ENCODE measurements around the gene RB1. TPM values are rescaled to one million over a fixed set of nuclear protein-coding genes. Genes with fewer than 3 reads are reported as not detected.
"Not testable (repeated sequence)": the region's sequence is repeated elsewhere in the genome, so short reads cannot be mapped to it uniquely, and the experiment has no call there.

RB1 gene
- polyA plus RNA-seq, 1 donor = 51.1 TPM

DNA sequence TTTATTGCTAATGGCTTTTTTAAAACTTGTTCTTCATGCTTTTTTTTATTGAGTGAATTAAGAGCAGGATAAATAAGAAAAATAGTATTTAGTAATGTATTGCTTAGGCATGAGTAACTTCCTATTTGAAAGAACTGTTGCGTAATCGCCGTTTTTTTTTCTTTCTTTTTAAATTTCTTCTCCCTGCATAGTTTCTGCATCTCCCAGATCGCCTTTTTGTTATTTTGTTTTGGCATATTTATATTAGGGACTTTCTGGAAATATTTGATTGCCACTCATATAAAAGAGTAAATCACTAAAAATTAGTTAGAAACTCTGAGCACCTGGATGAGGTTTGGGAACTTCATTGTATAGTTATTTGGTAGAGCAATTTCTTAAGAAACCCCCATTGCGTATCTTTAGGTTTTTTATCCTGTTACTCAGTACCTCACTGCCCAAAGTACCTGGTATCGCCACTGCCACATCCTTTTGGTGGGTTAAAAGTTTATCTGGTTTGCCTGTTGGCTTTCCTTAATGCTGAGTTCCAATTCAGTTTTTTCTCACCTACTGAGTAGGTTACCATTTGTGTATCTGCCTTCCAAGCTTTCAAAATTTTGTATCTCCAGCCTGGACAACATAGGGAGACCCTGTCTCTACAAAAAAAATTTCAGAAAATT lies 145.5 kb downstream of the RB1 start:
- no peak for DNase-seq

DNA sequence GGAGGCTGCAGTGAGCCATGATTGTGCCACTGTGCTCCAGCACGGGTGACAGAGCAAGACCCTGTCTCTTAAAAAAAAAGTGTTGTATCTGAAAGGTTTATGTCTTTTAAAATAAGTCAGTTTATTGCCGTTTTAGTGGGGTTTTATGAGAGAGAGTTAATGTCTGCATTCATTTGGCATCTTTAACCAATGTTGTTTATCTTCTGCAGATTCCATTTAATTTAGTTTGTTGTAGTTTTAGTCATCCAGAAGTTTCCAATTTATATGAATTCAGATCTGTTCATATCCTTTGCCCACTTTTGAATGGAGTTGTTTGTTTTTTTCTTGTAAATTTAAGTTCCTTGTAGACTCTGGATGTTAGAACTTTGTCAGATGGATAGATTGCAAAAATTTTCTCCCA lies 146.1 kb downstream of the RB1 start:
- no peak for DNase-seq

DNA sequence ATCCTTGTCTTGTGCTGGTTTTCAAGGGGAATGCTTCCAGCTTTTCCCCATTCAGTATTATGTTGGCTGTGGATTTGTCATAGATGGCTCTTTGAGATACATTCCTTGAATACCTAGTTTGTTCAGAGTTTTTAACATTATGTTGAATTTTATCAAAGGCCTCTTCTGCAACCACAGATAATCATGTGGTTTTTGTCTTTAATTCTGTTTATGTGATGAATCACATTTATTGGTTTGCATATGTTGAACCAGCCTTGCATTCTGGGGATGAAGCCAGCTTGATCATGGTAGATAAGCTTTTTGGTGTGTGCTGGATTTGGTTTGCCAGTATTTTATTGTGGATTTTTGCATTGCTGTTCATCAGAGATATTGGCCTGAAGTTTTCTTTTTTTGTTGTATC lies 147.6 kb downstream of the RB1 start:
- not testable (repeated sequence) for DNase-seq

DNA sequence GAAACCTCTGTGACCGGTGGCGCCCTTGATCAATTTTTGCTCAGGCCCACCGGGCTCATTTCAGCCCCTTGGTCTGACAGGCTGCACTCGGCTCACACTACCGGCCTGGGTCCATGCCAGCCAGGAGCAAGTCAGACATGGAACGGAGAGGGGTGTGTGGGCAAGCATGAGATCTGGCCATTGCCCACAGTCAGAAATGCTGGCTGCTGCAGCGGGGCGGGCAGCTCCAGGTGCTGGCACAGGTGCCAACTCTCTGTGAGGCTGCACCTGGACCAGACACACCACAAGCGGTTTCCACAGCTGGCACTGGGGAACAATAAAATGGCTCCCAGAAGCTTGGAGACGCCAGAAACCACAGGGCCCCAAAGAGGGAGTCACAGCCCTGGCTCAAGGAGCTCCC lies 153.0 kb downstream of the RB1 start:
- no peak for DNase-seq

DNA sequence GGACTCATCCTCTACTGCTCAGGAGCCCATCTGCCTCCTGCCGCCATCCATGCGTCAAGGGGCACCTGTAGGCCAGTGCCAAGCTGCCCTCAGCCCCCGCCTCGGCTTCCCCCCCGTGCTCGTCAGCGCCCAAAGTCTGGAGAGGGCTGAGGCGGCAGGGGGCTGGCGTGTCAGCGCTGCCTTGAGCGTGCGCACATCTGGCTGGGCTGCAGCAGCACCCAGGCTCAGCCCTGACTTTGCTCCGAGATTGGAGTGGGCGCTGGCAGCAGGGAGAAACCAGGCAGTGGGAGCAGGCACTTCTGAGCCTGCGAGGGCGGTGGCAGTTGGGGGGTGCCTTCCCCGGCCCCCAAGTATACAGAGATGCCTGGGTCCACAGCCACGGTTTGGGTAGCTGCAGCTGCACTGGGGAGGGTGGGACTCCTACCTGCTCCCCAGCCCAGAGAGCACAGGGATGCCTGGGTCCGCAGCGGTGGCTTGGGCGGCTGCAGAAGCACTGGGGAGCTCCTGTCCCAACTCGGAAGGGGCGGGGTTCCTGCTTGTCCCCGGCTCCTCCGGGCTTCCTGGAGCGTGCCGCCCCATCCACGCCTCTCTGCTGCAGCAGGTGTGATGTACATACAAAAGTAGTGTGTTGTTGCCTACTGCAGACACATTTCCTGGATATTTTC lies 154.2 kb downstream of the RB1 start:
- no peak for DNase-seq

DNA sequence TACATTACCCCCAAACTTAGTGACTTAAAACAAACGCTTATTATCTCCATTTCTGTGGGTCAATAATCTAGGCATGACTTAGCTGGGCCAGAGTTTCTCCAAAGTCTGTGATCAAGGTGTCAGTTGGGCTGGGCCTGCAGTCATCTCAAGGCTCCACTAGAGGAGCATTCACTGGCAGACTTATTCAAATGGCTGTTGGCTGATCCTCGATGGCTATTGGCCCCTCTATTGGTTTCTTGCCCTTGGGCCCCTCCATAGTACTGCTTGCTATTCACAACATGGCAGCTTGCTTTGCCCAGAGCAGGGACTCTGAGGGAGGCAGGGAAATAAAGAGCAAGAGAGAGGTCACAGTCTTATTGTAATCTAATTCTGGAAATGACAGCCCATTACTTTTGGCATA lies 171.7 kb downstream of the RB1 start:
- no peak for DNase-seq

DNA sequence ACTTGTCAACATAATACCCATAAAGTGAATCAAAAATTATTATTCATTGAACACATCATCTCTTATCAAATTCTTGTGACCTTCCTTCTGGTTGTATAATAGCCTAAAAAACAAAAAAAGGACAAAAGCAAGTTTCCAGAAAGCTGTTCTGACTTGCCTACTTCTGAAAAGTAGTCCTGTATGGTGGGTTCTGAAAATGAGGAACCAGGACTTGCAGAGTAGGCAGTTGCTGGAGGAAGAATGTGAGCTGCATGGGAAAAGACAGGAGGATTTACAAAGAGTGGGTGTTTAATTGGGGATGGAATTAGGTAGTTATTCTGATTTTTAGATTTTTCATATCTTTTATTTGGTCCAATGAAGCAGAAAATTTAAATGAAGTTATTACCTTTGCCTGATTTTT lies 172.7 kb downstream of the RB1 start:
- no peak for DNase-seq

DNA sequence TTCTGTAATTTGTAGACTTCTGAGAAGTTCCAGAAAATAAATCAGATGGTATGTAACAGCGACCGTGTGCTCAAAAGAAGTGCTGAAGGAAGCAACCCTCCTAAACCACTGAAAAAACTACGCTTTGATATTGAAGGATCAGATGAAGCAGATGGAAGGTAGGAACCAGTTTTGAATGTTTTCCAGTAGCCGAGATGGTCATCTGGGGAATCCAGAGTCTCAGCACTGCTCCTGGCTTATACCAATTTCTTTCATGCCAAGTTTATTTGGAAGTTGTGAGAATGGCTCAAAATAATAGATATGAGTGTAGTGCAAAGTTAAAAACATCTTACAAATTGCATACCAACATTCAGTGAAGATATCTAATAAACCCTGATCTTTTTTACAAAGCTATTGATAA lies 173.1 kb downstream of the RB1 start:
- no peak for DNase-seq

DNA sequence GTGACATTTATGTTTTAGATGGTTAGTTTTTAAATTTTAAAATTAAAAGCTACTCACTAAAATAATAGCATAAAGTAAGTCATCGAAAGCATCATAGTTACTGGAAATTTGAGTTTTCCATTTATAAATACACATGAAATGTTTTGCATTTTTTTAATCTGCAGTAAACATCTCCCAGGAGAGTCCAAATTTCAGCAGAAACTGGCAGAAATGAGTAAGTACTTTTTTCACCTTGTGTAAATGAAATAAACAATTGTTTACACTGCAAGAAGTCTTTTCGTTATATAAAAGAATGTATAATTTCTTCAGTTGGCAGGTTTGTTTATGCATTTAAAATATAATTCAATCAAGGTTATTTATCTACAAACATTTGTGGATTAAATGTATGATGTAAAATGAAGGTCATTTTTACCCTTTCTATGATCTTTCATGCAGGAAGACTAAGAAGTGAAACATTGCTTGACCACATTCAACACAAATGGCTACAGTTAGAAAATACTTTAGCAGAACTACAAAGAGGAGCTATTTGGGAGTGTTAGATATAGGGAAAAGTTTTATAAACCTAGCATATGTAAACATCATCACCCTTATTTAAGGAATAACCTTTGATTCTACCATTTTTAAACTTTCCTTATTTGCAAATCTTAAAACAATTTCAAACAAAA lies 173.8 kb downstream of the RB1 start:
- DNase-seq = no peak

DNA sequence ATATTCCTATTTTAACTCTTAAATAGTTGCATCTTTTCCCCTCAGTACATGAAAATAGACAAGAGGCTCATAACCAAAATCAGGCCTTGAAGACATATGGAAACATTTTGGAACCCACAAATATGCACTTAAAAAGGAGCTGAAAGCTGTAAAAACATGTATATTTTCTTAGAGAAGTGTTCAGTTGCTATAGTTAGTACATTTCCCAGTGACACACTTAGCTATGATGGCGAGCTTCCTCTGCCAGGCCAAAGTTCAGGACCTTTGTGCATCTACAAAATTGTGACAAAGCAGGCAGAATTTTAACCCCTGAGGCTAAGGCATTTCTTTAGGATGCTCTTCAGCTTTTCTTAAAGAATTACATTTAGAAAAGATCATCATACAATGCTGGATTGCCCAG lies 174.8 kb downstream of the RB1 start:
- DNase-seq = no peak

DNA sequence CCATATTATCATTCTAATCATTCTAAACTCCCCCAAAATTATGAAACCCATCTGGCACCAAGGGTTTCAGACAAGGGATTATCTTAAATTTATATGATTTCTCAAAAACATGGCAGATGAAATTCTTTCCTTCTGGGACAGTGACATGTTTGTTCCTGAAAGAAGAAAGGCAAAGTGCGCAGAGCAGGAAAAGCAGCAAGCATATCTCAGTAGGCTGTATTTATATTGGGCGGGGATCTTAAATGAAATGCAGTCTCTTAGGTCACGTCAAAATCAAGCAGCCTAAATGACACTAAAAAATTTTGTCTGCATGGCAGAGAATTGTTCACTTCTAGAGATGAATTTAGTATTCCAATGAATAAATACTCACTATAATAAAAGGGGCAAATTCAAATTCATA lies 180.0 kb downstream of the RB1 start:
- DNase-seq = no peak

DNA sequence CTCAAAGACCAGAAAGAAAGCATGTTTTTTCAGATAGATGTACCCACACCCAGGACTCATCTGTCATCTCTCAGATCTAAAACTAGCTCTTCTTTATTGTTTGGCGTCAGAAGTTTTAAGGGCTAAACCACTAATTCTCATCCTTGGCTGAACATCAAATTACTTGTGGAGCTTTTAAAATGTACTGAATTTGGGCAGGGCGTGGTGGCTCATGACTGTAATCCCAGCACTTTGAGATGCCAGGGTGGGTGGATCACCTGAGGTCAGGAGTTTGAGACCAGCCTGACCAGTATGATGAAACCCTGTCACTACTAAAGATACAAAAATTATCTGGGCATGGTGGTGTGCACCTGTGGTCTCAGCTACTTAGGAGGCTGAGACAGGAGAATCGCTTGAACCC lies 181.9 kb downstream of the RB1 start:
- DNase-seq = no peak

DNA sequence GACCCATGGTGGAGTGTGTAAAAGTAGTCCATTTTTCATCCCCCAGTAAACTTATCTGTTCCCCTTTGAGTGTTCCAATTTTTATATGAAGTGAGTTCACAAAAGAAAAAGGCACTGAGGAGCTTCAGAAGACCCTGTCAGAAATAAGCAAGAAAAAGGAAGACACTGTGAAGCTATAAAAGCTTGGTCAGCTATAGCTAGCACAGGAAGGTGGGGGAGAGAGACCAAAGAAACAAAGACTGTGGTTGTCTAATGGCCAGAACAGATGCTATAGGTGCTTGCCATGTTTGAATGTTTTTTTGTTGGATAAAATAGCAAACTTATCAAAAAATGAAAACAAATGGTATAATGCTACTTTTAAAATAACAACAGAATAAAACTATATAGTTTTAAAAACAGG lies 182.8 kb downstream of the RB1 start:
- DNase-seq = no peak

DNA sequence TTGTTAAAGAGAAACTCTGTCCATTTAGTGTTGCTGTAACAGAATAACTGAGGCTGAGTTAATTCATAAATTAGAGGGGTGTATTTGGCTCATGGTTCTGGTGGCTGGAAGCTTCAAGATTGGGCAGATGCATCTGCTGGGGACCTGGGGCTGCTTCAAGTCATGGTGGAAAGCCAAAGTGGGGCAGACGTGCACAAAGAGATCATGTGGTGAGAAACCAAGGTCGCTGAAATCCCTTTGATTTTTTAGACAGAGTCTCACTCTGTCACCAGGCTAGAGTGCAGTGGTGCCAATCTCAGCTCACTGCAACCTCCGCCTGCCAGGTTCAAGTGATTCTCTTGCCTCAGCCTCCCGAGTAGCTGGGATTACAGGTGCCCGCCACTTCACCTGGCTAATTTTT lies 183.3 kb downstream of the RB1 start:
- no peak for DNase-seq

DNA sequence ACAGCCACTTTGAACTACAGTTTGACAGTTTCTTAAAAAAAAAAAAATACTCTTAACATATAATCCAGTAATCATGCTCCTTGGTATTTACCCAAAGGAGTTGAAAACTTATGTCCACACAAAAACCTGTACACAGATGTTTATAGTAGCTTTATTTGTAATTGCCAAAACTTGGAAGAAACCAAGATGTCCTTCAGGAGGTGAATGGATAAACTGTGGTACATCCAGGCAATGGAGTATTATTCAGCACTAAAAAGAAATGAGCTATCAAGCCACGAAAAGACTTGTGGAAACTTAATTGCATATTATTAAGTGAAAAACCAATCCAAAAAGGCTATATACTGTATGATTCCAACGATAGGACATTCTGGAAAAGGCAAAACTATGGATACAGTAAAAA lies 184.4 kb downstream of the RB1 start:
- no peak for DNase-seq

DNA sequence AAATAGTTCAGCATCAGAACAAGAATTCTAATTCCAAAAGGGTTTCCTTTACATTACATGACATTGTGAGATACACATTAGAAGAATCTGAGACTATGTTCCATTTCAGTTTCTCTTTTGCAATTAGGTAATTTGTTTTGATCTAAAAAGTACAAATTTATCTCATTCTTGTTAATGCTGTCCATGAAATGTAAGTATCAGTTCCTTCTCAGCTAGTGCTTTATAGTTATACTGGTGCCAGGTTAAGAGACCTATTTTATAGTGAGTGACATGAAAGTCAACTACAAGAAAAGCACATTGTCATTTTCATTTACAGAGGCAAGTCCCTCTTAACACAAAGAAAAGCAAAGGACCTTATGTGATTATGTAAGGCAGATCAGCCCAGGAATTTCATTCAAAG lies 185.4 kb downstream of the RB1 start:
- no peak for DNase-seq

DNA sequence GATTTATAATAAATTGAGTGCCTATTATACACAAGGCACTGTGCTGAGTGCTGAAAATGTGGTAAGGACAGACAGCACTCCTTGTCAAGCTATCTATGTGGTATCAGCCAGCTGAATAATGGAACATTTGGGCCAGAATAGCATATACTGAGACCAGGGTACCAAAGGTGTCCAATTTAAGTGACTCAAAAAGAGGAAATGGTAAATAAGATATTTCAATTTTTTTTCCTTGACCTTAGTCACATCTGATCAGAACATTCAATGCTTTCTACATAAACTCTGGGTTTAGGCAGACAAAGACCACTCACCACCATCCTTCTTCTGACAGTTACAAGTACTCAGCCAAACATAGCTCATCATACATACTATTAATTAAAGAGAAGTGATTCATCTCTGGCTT lies 186.1 kb downstream of the RB1 start:
- no peak for DNase-seq

DNA sequence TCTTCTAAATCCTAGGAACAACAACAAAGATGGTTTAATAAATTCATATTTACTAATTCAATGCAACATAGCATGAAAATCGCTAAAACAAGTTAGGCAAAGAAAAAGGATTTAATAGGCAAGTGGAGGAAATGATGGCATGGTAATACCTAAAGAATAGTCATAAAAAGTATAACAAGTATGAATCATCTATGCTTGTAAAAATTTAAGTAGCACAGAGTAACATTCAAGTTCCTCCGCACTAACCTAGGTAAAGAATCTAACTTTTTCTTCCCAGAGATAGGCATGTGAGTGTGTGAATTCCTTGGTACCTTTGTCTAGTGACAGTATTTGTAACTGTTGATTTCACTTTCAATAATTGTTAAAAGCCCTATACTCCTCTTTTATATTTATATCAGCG lies 186.7 kb downstream of the RB1 start:
- no peak for DNase-seq

DNA sequence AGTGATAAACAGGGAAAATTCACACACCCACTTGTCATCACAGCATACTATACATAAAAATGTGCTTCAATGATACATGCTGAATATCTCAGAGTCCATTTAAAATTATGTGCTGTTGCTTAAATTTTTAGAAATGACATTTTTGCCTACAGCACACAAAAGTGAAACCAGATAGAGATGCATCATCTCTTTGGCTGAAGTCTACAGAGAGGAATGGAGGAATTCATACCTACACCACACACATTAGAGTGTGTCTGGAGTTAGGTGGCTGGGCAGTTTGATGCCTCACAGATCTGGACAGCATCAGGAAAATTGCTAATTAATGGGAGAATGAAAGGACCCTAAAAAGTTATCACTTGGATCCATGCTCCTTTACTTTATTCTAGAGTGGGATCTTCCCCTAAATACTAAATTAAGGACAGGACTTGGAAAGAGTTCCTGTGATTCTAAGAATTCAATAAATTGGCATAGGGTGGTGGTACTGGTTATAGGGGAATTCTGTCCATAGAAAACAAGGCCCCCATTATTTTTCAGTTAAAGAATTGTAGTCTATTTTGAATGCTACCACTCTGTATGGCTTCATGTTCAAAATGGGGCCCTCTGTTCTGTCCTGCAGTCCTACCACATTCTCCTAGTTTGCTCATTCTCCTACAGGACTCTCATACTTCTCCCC lies 188.0 kb downstream of the RB1 start:
- DNase-seq = no peak

DNA sequence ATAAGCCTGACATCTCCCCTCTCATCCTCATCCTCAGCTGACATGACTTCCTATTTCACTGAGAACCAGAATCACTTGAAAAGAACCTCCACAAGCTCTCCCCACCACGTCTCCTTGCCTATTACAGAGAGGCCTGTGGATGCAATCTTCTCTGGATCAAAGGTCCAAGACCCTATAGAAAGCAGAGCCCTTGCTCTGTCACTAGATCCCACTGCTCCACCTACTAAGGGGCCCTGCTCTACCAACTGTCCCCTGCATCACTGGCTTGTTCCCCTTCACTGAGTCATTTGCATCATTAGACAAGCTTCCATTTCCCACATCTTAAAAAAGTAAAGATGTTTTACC lies 188.5 kb downstream of the RB1 start:
- no peak for DNase-seq

DNA sequence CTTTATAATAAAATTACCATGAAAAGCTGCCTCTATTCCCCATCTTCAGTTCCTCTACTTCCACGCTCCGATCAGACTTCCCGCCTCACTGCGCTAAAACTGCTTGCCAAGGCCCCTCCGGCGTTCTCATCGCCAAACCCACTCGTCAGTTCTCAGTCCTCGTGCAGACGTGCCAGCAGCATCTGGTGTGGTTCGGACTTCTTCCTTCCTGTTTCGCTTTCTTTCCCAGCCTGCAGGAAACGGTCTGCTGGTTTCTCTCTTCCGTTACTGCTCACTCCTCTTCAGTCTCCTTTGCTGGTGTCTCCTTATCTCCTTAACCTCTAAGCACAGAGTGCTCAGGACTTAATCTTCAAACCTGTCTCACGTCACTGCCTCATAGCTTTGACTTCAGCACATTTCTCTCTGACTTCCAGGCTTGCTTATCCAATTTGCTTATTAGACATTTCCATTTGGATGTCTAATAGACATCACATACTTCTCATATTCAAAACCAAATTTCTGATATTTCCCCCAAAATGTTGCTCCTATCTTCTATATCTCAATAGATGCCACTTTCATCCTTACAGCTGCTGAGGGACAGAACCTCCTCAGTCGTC lies 189.0 kb downstream of the RB1 start:
- no peak for DNase-seq

DNA sequence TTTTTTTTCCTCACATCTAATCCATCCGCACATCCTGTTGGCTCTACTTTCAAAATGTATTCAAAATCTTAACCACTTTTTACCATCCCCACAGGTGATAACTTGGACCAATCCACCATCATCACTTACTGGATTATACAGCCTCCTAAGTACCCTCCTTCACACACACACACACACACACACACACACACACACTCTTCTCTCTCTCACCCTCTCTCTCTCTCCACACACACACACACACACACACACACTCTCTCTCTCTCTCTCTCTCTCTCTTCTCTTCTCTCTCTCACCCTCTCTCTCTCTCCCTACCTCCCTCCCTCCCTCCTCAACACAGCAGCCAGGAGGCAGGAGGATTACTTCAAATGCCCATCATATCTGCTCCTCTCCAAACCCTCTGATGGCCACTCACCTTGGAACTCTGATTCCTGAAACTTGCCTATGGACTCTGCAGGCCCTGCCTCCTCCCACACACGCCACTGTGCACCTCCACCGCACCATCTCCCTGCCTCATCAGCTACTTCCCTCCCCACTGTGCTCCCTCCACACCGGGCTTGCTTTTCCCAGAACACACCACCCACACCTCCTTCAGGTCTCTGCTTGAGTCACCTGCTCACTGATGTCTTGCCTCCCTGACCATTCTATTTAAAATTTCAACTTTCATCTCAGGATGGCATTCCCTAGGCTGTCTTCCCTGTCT lies 189.7 kb downstream of the RB1 start:
- no peak for DNase-seq
